ENCODE measurements around the gene GUCD1. TPM values are rescaled to one million over a fixed set of nuclear protein-coding genes. Genes with fewer than 3 reads are reported as not detected.

The GUCD1 gene
- total RNA-seq, 2 experiments from 2014 or later = 114 to 144 TPM

DNA sequence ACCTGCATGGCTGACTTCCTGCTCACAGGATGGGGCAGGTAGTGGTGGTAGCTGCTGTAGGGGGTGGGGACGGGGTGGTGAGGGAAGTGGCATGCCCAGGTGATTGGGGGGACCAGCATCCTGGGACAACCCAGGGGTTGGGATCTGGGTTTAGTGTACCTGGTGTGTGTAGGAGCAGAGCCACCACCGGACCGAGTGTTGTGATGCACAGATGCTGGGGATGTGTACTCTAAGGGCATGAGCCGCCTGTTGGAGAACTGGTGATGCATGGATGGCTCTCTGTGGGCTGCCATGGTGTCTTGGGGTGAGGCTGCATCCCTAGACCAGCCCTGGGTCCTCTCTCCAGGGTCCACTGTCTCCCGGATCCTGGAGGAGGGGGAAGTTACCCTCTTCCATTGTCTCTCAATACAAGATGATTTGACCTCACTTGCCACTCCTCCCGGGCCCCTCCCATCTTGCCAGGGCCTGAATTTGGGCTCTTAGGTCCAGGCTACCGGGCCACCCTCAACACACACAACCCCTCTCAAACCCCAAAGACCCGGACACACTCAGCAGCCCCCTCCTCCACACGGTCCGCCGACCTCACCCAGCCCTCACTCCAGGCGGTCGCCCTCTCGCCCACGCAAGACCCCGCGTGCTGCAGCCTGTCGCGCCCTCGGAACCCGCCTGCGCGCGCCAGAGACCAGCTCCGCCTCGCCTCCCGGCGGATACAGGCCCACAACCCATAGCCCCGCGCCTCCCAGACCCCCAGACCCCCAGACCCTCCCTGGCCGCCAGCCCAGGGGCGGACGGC is 37.3 kb upstream of the GUCD1 start:
- DNase-seq (ENCODE audit: low spot score) = no peak
- Histone ChIP-seq H3K79me2 (ENCODE audit: insufficient read depth, low read depth, low read length) (no peaks in the 10 kb centered on the region), H3K4me1 (ENCODE audit: insufficient read depth, low read length, poor library complexity, severe bottlenecking) (no peaks in the 10 kb centered on the region), H3K9me3 (ENCODE audit: low read length) (no peaks in the 10 kb centered on the region), H3K9me2 (ENCODE audit: insufficient read depth, low read length) (no peaks in the 10 kb centered on the region), H2AFZ (ENCODE audit: low read length) (no peak overlapping the region), H3K4me3 (ENCODE audit: low read depth, low read length, poor library complexity, severe bottlenecking) (no peak overlapping the region), H3K36me3 (ENCODE audit: insufficient read depth, low read length) (no peaks in the 10 kb centered on the region), H3K27ac (ENCODE audit: low read depth, low read length, poor library complexity, severe bottlenecking) (no peak overlapping the region), H4K20me1 (ENCODE audit: insufficient read depth, low read length) (no peaks in the 10 kb centered on the region), H3K4me2 (ENCODE audit: low read length) (peak overlapping the region; percentile 49; the same call in 1 of the 2 replicates)
- BruUV-seq (replicated peaks) = no TSS peak
- intact Hi-C loops (cut with micrococcal nuclease; ENCODE audit: unreplicated experiment) = no loop called here
- TF ChIP-seq, protein P1, sequence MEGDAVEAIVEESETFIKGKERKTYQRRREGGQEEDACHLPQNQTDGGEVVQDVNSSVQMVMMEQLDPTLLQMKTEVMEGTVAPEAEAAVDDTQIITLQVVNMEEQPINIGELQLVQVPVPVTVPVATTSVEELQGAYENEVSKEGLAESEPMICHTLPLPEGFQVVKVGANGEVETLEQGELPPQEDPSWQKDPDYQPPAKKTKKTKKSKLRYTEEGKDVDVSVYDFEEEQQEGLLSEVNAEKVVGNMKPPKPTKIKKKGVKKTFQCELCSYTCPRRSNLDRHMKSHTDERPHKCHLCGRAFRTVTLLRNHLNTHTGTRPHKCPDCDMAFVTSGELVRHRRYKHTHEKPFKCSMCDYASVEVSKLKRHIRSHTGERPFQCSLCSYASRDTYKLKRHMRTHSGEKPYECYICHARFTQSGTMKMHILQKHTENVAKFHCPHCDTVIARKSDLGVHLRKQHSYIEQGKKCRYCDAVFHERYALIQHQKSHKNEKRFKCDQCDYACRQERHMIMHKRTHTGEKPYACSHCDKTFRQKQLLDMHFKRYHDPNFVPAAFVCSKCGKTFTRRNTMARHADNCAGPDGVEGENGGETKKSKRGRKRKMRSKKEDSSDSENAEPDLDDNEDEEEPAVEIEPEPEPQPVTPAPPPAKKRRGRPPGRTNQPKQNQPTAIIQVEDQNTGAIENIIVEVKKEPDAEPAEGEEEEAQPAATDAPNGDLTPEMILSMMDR (conservative IDR thresholded peaks at IDR 0.05; ENCODE audit: low read length) = no peak
- no peak for TF ChIP-seq EZH2phosphoT487 (IDR thresholded peaks at IDR 0.05; ENCODE audit: borderline replicate concordance, low read depth, low read length)
- ChIA-PET CTCF (ENCODE audit: unreplicated experiment) (no interaction called here), POLR2A (no interaction called here)

- no TSS peak for BruUV-seq (replicated peaks)
- no peak overlapping the region for H3K4me2 ChIP-seq (ENCODE audit: low read length)
- no peak overlapping the region for H2AFZ ChIP-seq (ENCODE audit: low read length)
- no peaks in the 10 kb centered on the region for H3K36me3 ChIP-seq (ENCODE audit: insufficient read depth, low read length)
- H3K9me3 ChIP-seq (ENCODE audit: low read length) = no peaks in the 10 kb centered on the region
- no peak overlapping the region for H3K27ac ChIP-seq (ENCODE audit: low read depth, low read length, poor library complexity, severe bottlenecking)
- no peaks in the 10 kb centered on the region for H4K20me1 ChIP-seq (ENCODE audit: insufficient read depth, low read length)
- H3K4me1 ChIP-seq (ENCODE audit: insufficient read depth, low read length, poor library complexity, severe bottlenecking) = no peaks in the 10 kb centered on the region
- intact Hi-C loops (cut with micrococcal nuclease; ENCODE audit: unreplicated experiment) = no loop called here
- no peaks in the 10 kb centered on the region for H3K79me2 ChIP-seq (ENCODE audit: insufficient read depth, low read depth, low read length)
- H3K4me3 ChIP-seq (ENCODE audit: low read depth, low read length, poor library complexity, severe bottlenecking) = no peak overlapping the region
- TF ChIP-seq, protein P1 (conservative IDR thresholded peaks at IDR 0.05; ENCODE audit: low read length) = no peak
- TF ChIP-seq EZH2phosphoT487 (IDR thresholded peaks at IDR 0.05; ENCODE audit: borderline replicate concordance, low read depth, low read length) = no peak
- no peak for DNase-seq (ENCODE audit: low spot score)
- CTCF ChIA-PET (ENCODE audit: unreplicated experiment) = no interaction called here
- H3K9me2 ChIP-seq (ENCODE audit: insufficient read depth, low read length) = no peaks in the 10 kb centered on the region
- POLR2A ChIA-PET = no interaction called here
Measured at GRCh38 chr22:24591286-24591830, 36.4 kb upstream of the GUCD1 start.

GRCh38 chr22:24590596-24591173 is 35.7 kb upstream of the GUCD1 start:
- Histone ChIP-seq H4K20me1 (ENCODE audit: insufficient read depth, low read length) (no peaks in the 10 kb centered on the region), H3K9me2 (ENCODE audit: insufficient read depth, low read length) (no peaks in the 10 kb centered on the region), H3K36me3 (ENCODE audit: insufficient read depth, low read length) (no peaks in the 10 kb centered on the region), H3K4me1 (ENCODE audit: insufficient read depth, low read length, poor library complexity, severe bottlenecking) (no peaks in the 10 kb centered on the region), H3K27ac (ENCODE audit: low read depth, low read length, poor library complexity, severe bottlenecking) (no peak overlapping the region), H2AFZ (ENCODE audit: low read length) (no peak overlapping the region), H3K9me3 (ENCODE audit: low read length) (no peaks in the 10 kb centered on the region), H3K4me2 (ENCODE audit: low read length) (no peak overlapping the region), H3K79me2 (ENCODE audit: insufficient read depth, low read depth, low read length) (no peaks in the 10 kb centered on the region), H3K4me3 (ENCODE audit: low read depth, low read length, poor library complexity, severe bottlenecking) (no peak overlapping the region)
- ChIA-PET POLR2A (no interaction called here), CTCF (ENCODE audit: unreplicated experiment) (no interaction called here)
- DNase-seq (ENCODE audit: low spot score) = no peak
- intact Hi-C loops (cut with micrococcal nuclease; ENCODE audit: unreplicated experiment) = no loop called here
- no TSS peak for BruUV-seq (replicated peaks)
- TF ChIP-seq EZH2phosphoT487 (IDR thresholded peaks at IDR 0.05; ENCODE audit: borderline replicate concordance, low read depth, low read length) = no peak
- TF ChIP-seq, protein P1 (conservative IDR thresholded peaks at IDR 0.05; ENCODE audit: low read length) = no peak

Measured in OCI-LY7 (cell line).